ENCODE data around the gene PTPRM.

DNA sequence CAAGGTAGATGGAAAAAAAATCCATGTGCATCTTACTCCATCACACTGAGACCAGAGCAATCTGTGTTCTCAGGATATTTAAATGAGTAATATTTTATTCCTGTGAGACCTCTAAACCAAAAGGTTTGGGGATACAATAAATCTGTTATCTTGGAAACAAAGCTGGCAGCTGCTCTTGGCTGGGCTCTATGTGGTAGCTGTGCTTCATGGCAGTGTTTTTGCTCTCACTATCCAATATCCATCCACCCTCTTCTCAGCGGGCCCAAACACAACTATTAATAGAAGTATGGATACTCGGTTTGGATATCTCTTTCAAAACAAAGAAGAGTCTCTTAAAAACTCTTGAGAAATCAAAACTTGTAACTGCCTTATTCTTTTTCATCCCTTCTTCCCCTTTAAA, 797.3 kb downstream of the PTPRM start:
- no peak for TF ChIP-seq POLR2A (IDR thresholded peaks at IDR 0.05)
- TF ChIP-seq, protein P1, sequence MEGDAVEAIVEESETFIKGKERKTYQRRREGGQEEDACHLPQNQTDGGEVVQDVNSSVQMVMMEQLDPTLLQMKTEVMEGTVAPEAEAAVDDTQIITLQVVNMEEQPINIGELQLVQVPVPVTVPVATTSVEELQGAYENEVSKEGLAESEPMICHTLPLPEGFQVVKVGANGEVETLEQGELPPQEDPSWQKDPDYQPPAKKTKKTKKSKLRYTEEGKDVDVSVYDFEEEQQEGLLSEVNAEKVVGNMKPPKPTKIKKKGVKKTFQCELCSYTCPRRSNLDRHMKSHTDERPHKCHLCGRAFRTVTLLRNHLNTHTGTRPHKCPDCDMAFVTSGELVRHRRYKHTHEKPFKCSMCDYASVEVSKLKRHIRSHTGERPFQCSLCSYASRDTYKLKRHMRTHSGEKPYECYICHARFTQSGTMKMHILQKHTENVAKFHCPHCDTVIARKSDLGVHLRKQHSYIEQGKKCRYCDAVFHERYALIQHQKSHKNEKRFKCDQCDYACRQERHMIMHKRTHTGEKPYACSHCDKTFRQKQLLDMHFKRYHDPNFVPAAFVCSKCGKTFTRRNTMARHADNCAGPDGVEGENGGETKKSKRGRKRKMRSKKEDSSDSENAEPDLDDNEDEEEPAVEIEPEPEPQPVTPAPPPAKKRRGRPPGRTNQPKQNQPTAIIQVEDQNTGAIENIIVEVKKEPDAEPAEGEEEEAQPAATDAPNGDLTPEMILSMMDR (IDR thresholded peaks at IDR 0.05), result no peak

Measured in lower leg skin (tissue), 3 donors.